BE2C (cell line): Measurements from ENCODE around the gene TBL1Y.

Source experiments
- DNase-seq: peaks from one replicate; pipeline ENCODE4 v3.0.0-alpha.2; 2020
- H3K27me3 ChIP-seq: fragments of 250-450 bp; sonication (Bioruptor Pico); 2 replicates; pipeline ENCODE4 v1.5.1; 2020; ENCODE audit warnings: mild to moderate bottlenecking
- H3K36me3 ChIP-seq: fragments of 250-450 bp; sonication (Bioruptor Pico); 2 replicates; pipeline ENCODE4 v1.5.1; 2020; ENCODE audit warnings: mild to moderate bottlenecking
- H3K4me1 ChIP-seq: fragments of 250-450 bp; sonication (Bioruptor Pico); 2 replicates; pipeline ENCODE4 v1.5.1; 2020
- H3K4me3 ChIP-seq: 2 replicates; pipeline ENCODE4 v1.5.1; 2011; ENCODE audit warnings: low read depth, low read length
- H3K9me3 ChIP-seq: fragments of 250-450 bp; sonication (Bioruptor Pico); 2 replicates; pipeline ENCODE4 v1.5.1; 2020
- CTCF ChIP-seq: IDR thresholded peaks from 2 replicates; pipeline ENCODE4 v1.5.1; 2012; ENCODE audit warnings: mild to moderate bottlenecking, low read depth, low read length

Gene TBL1Y

GRCh38 chrY:6999905-7000304 is 89.4 kb downstream of the TBL1Y start:
- Histone ChIP-seq H3K36me3 (no peaks in the 10 kb centered on the region), H3K4me3 (no peak overlapping the region), H3K27me3 (no peaks in the 10 kb centered on the region), H3K9me3 (no peaks in the 10 kb centered on the region), H3K4me1 (no peaks in the 10 kb centered on the region)
- no peak for DNase-seq
- no peak for TF ChIP-seq CTCF

- no peaks in the 10 kb centered on the region for H3K27me3 ChIP-seq
- H3K4me3 ChIP-seq = no peak overlapping the region
- H3K36me3 ChIP-seq = no peaks in the 10 kb centered on the region
- H3K4me1 ChIP-seq = no peaks in the 10 kb centered on the region
- H3K9me3 ChIP-seq = no peaks in the 10 kb centered on the region
- TF ChIP-seq CTCF = no peak
- no peak for DNase-seq
Observed at GRCh38 chrY:7002581-7002980, 92.1 kb downstream of the TBL1Y start.

GRCh38 chrY:7007911-7008310 is 97.4 kb downstream of the TBL1Y start:
- TF ChIP-seq CTCF = no peak
- no peak overlapping the region for H3K4me3 ChIP-seq
- no peaks in the 10 kb centered on the region for H3K36me3 ChIP-seq
- no peaks in the 10 kb centered on the region for H3K9me3 ChIP-seq
- H3K27me3 ChIP-seq = no peaks in the 10 kb centered on the region
- DNase-seq = no peak
- H3K4me1 ChIP-seq = no peaks in the 10 kb centered on the region

- TF ChIP-seq CTCF = no peak
- Histone ChIP-seq H3K4me3 (no peak overlapping the region), H3K4me1 (no peaks in the 10 kb centered on the region), H3K36me3 (no peaks in the 10 kb centered on the region), H3K9me3 (no peaks in the 10 kb centered on the region), H3K27me3 (no peaks in the 10 kb centered on the region)
- DNase-seq = no peak
Observed at GRCh38 chrY:7008578-7009355, 98.3 kb downstream of the TBL1Y start.

GRCh38 chrY:7013051-7013450 is 102.6 kb downstream of the TBL1Y start:
- no peak for TF ChIP-seq CTCF
- H3K27me3 ChIP-seq = no peaks in the 10 kb centered on the region
- no peaks in the 10 kb centered on the region for H3K9me3 ChIP-seq
- no peaks in the 10 kb centered on the region for H3K4me1 ChIP-seq
- H3K4me3 ChIP-seq = no peak overlapping the region
- DNase-seq = no peak
- no peaks in the 10 kb centered on the region for H3K36me3 ChIP-seq

GRCh38 chrY:7016521-7016920 is 106.0 kb downstream of the TBL1Y start:
- TF ChIP-seq CTCF = no peak
- DNase-seq = no peak

More at GRCh38 chrY:7016521-7016920, 106.0 kb downstream of the TBL1Y start:
- H3K4me1 ChIP-seq = no peaks in the 10 kb centered on the region
- H3K9me3 ChIP-seq = no peaks in the 10 kb centered on the region
- H3K36me3 ChIP-seq = no peaks in the 10 kb centered on the region
- H3K4me3 ChIP-seq = no peak overlapping the region
- no peaks in the 10 kb centered on the region for H3K27me3 ChIP-seq
